Measurements from ENCODE around the gene GNGT1. TPM values are rescaled to one million over a fixed set of nuclear protein-coding genes. Genes with fewer than 3 reads are reported as not detected.

Gene GNGT1
- total RNA-seq, 1 experiment from 2014 or later, result 0.63 TPM

DNA sequence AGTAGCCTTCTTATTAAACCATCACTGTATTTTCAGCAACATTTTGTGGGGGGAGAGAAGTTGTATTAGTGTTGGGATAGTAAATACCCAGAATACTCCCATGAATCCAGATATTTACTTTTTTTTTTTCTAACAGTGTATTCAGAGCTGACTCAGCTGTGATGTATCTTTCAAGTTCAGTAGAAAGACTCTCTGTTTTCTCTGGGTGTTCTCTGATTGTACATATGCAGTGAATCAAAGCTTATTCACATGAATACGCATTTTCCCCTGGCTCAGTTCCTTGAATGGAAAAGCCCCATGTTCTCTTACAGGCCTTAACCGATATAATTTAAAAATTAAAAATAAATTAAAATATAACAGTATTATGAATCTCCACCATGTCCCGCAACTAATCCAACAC, 17.1 kb upstream of the GNGT1 start:
- Mint-ChIP-seq H3K4me1 (peaks cover 4% of the 10 kb centered on the region), H3K4me3 (peak overlapping the region; percentile 97), H3K27ac (no peak overlapping the region), H3K27me3 (ENCODE audit: low read depth) (peaks cover 46% of the 10 kb centered on the region), H3K9me3 (no peaks in the 10 kb centered on the region), H3K36me3 (no peaks in the 10 kb centered on the region)
- no peak for DNase-seq (ENCODE audit: low spot score)
- POLR2A ChIA-PET, result no interaction called here
- ATAC-seq, result no peak
- TF ChIP-seq, protein P1, sequence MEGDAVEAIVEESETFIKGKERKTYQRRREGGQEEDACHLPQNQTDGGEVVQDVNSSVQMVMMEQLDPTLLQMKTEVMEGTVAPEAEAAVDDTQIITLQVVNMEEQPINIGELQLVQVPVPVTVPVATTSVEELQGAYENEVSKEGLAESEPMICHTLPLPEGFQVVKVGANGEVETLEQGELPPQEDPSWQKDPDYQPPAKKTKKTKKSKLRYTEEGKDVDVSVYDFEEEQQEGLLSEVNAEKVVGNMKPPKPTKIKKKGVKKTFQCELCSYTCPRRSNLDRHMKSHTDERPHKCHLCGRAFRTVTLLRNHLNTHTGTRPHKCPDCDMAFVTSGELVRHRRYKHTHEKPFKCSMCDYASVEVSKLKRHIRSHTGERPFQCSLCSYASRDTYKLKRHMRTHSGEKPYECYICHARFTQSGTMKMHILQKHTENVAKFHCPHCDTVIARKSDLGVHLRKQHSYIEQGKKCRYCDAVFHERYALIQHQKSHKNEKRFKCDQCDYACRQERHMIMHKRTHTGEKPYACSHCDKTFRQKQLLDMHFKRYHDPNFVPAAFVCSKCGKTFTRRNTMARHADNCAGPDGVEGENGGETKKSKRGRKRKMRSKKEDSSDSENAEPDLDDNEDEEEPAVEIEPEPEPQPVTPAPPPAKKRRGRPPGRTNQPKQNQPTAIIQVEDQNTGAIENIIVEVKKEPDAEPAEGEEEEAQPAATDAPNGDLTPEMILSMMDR (IDR thresholded peaks at IDR 0.05), result no peak
- TF ChIP-seq, protein P2, sequence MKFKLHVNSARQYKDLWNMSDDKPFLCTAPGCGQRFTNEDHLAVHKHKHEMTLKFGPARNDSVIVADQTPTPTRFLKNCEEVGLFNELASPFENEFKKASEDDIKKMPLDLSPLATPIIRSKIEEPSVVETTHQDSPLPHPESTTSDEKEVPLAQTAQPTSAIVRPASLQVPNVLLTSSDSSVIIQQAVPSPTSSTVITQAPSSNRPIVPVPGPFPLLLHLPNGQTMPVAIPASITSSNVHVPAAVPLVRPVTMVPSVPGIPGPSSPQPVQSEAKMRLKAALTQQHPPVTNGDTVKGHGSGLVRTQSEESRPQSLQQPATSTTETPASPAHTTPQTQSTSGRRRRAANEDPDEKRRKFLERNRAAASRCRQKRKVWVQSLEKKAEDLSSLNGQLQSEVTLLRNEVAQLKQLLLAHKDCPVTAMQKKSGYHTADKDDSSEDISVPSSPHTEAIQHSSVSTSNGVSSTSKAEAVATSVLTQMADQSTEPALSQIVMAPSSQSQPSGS (CRISPR knock-in tag; IDR thresholded peaks at IDR 0.05; ENCODE audit: borderline replicate concordance, low read depth), result no peak
- TF ChIP-seq NFATC4 (CRISPR knock-in tag; IDR thresholded peaks at IDR 0.05) (no peak), CREB1 (CRISPR knock-in tag; IDR thresholded peaks at IDR 0.05) (no peak), TEAD4 (CRISPR knock-in tag; IDR thresholded peaks at IDR 0.05) (no peak), HMGA2 (CRISPR knock-in tag; IDR thresholded peaks at IDR 0.05) (no peak)
- TF ChIP-seq, protein P3, sequence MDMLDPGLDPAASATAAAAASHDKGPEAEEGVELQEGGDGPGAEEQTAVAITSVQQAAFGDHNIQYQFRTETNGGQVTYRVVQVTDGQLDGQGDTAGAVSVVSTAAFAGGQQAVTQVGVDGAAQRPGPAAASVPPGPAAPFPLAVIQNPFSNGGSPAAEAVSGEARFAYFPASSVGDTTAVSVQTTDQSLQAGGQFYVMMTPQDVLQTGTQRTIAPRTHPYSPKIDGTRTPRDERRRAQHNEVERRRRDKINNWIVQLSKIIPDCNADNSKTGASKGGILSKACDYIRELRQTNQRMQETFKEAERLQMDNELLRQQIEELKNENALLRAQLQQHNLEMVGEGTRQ (CRISPR knock-in tag; IDR thresholded peaks at IDR 0.05), result no peak
- CTCF ChIA-PET, result interaction anchor here (1.0 to 1.9 kb wide), 2 partner anchors 13 to 333 kb away, joined by 3 to 8 read pairs; no protein-coding TSS in a partner anchor

DNA sequence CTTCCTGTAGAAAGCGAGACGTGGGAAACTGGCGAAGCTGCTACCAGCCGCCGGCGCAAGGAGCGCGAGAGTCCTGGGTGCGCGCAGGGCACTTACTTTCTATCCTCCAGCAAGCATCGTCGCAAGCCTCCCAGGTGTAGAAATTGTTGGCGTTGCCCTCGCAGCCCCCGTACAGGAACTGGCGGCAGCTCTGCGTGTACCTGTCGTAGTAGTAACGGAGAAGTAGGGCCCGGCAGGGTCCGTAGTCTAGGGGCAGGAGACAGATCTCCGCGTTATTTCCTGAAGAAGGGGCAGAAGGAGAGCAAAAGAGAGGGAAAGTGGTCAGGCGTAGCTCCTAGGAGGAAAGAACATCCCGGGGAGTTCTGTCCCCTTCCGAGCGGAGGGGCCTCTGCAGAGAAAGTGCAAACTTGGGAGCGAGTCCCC, 16.3 kb upstream of the GNGT1 start:
- Mint-ChIP-seq H3K9me3 (no peaks in the 10 kb centered on the region), H3K4me1 (peaks cover 4% of the 10 kb centered on the region), H3K4me3 (peak overlapping the region; percentile 97), H3K27ac (0 out of 2 replicates have a peak overlapping the region, but pooled peaks have one; percentile 14), H3K36me3 (no peaks in the 10 kb centered on the region), H3K27me3 (ENCODE audit: low read depth) (peaks cover 46% of the 10 kb centered on the region)
- ATAC-seq, result peak; percentile 80
- peak; percentile 68 for DNase-seq (ENCODE audit: low spot score)
- ChIA-PET CTCF (interaction anchor here (0.6 to 1.9 kb wide), 6 partner anchors 13 to 416 kb away, joined by 3 to 8 read pairs (median 4); no protein-coding TSS in a partner anchor), POLR2A (interaction anchor here (0.7 kb wide), 1 partner anchor 114 kb away, joined by 3 read pairs; the partner anchor contains the start of gene BET1)
- TF ChIP-seq GRHL2 (CRISPR knock-in tag; IDR thresholded peaks at IDR 0.05; ENCODE audit: insufficient replicate concordance, severe bottlenecking), result no peak
- TF ChIP-seq, protein P4, sequence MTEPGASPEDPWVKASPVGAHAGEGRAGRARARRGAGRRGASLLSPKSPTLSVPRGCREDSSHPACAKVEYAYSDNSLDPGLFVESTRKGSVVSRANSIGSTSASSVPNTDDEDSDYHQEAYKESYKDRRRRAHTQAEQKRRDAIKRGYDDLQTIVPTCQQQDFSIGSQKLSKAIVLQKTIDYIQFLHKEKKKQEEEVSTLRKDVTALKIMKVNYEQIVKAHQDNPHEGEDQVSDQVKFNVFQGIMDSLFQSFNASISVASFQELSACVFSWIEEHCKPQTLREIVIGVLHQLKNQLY (CRISPR knock-in tag; IDR thresholded peaks at IDR 0.05), result no peak
- no peak for TF ChIP-seq NR3C1 (CRISPR knock-in tag; conservative IDR thresholded peaks at IDR 0.05; ENCODE audit: low read depth)
- TF ChIP-seq ATF1 (CRISPR knock-in tag; IDR thresholded peaks at IDR 0.05), result no peak
- TF ChIP-seq, protein P5, sequence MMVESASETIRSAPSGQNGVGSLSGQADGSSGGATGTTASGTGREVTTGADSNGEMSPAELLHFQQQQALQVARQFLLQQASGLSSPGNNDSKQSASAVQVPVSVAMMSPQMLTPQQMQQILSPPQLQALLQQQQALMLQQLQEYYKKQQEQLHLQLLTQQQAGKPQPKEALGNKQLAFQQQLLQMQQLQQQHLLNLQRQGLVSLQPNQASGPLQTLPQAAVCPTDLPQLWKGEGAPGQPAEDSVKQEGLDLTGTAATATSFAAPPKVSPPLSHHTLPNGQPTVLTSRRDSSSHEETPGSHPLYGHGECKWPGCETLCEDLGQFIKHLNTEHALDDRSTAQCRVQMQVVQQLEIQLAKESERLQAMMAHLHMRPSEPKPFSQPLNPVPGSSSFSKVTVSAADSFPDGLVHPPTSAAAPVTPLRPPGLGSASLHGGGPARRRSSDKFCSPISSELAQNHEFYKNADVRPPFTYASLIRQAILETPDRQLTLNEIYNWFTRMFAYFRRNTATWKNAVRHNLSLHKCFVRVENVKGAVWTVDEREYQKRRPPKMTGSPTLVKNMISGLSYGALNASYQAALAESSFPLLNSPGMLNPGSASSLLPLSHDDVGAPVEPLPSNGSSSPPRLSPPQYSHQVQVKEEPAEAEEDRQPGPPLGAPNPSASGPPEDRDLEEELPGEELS (CRISPR knock-in tag; IDR thresholded peaks at IDR 0.05), result peak; percentile 12; the same call in 1 of the 2 replicates
- TF ChIP-seq FOXK1 (CRISPR knock-in tag; IDR thresholded peaks at IDR 0.05), result no peak
- no peak for TF ChIP-seq ZNF671 (CRISPR knock-in tag; IDR thresholded peaks at IDR 0.05)
- TF ChIP-seq, protein P6, sequence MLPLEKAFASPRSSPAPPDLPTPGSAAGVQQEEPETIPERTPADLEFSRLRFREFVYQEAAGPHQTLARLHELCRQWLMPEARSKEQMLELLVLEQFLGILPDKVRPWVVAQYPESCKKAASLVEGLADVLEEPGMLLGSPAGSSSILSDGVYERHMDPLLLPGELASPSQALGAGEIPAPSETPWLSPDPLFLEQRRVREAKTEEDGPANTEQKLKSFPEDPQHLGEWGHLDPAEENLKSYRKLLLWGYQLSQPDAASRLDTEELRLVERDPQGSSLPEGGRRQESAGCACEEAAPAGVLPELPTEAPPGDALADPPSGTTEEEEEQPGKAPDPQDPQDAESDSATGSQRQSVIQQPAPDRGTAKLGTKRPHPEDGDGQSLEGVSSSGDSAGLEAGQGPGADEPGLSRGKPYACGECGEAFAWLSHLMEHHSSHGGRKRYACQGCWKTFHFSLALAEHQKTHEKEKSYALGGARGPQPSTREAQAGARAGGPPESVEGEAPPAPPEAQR (CRISPR knock-in tag; IDR thresholded peaks at IDR 0.05), result no peak
- no peak for TF ChIP-seq ZNF263 (CRISPR knock-in tag; IDR thresholded peaks at IDR 0.05; ENCODE audit: low read depth)
